ENCODE results near the gene SLC9A5.

- TF ChIP-seq CTCF (conservative IDR thresholded peaks at IDR 0.05 in 1 of 2, IDR thresholded peaks at IDR 0.05 in 1 of 2; ENCODE audit: extremely low read depth in 1 of 2, insufficient read depth in 1 of 2, low read depth in 1 of 2, low read length in 2 of 2) (no peak), EZH2 (IDR thresholded peaks at IDR 0.05; ENCODE audit: borderline replicate concordance, low read length) (no peak)
These were observed 34.5 kb downstream of the SLC9A5 start for GRCh38 chr16:67283039-67283825.

Data from mammary epithelial cell (primary cell).